ENCODE data around the gene PCDH9. TPM values are rescaled to one million over a fixed set of nuclear protein-coding genes. Genes with fewer than 3 reads are reported as not detected.
A peak's percentile ranks its signal among the peaks of the same experiment; 100 is the strongest.

PCDH9 gene
- total and polyA plus RNA-seq, 2 of the 4 experiments (the other 2 are of a cell fraction), result 2.2 to 10.2 TPM

GRCh38 chr13:66405908-66406802, 824.0 kb downstream of the PCDH9 start:
- Histone ChIP-seq H3K4me3 (ENCODE audit: insufficient read depth, low read depth, low read length) (no peak overlapping the region), H2AK9ac (replicated peaks; ENCODE audit: low read depth, low read length, poor library complexity) (no peak overlapping the region), H3K9me3 (ENCODE audit: control insufficient read depth, insufficient read depth, low read length) (no peaks in the 10 kb centered on the region), H3K27ac (ENCODE audit: insufficient read depth, low read length) (no peak overlapping the region), H3K4me2 (ENCODE audit: low read depth, low read length) (peak overlapping the region; percentile 59), H3K36me3 (ENCODE audit: control insufficient read depth, insufficient read depth, low read length) (no peaks in the 10 kb centered on the region), H2AFZ (replicated peaks; ENCODE audit: low read length, poor library complexity) (no peak overlapping the region), H4K91ac (ENCODE audit: insufficient read depth, low read depth, low read length) (no peak overlapping the region), H2BK15ac (ENCODE audit: low read depth, low read length) (no peak overlapping the region), H4K5ac (ENCODE audit: low read depth, low read length) (no peak overlapping the region), H3K79me1 (ENCODE audit: low read depth in 1 of 2, low read length in 2 of 2) (no peaks in the 10 kb centered on the region), H3K4ac (ENCODE audit: low read depth, low read length) (peak overlapping the region; percentile 1; the same call in 1 of the 2 replicates), H3K9ac (ENCODE audit: low read depth, low read length) (no peak overlapping the region), H3K27me3 (ENCODE audit: control insufficient read depth, insufficient read depth, low read length) (no peaks in the 10 kb centered on the region), H3K4me1 (ENCODE audit: control insufficient read depth, insufficient read depth, low read length) (peaks cover 2% of the 10 kb centered on the region), H3K18ac (ENCODE audit: low read depth, low read length) (no peak overlapping the region; the same call in 1 of the 2 replicates), H3K9me1 (ENCODE audit: insufficient read depth, low read length) (no peaks in the 10 kb centered on the region), H4K20me1 (ENCODE audit: insufficient read depth, low read length) (no peaks in the 10 kb centered on the region), H3K14ac (replicated peaks; ENCODE audit: low read depth, low read length) (no peak overlapping the region; the same call in 1 of the 2 replicates), H3K56ac (ENCODE audit: extremely low read depth, insufficient read depth, low read length) (no peak overlapping the region), H2BK120ac (ENCODE audit: low read depth, low read length) (no peak overlapping the region), H2BK5ac (ENCODE audit: low read depth, low read length, poor library complexity, severe bottlenecking) (no peak overlapping the region), H3K23ac (ENCODE audit: low read depth, low read length) (no peak overlapping the region), H2AK5ac (ENCODE audit: low read depth, low read length) (no peak overlapping the region), H4K8ac (ENCODE audit: low read depth in 2 of 2, low read length in 2 of 2) (no peak overlapping the region), H2BK20ac (ENCODE audit: low read depth, low read length) (no peak overlapping the region; the same call in 1 of the 2 replicates)
- DNase-seq (peak; percentile 65), ATAC-seq (ENCODE audit: low read depth) (peak; percentile 83)
- no peak for TF ChIP-seq NFE2L2 (IDR thresholded peaks at IDR 0.05; ENCODE audit: low read depth, low read length)
- in situ Hi-C loops (cut with MboI; ENCODE audit: low sequenced_read_pairs) (no loop called here), dilution Hi-C loops (cut with HindIII; ENCODE audit: low sequenced_read_pairs, unreplicated experiment) (no loop called here), intact Hi-C loops (cut with micrococcal nuclease) (loop anchor here (10.0 kb wide), 1 partner anchor 819 kb away; no protein-coding TSS in a partner anchor)
- POLR2A ChIA-PET (ENCODE audit: unreplicated experiment), result no interaction called here
- BruUV-seq (replicated peaks), result no TSS peak
- CTCF ChIA-PET, result no interaction called here
- no CpG with 5 or more reads among the region's 6 CpGs for WGBS, 2 experiments (ENCODE audit: extremely low coverage in 2 of 2, insufficient read length in 1 of 2)

Data from IMR-90 (cell line).